CD4-positive, alpha-beta T cell treated with Interleukin-6 for 4 hours (primary cell): ENCODE data around the gene UBAC2.

Experiments
- DNase-seq: peaks from one replicate; pipeline ENCODE4 v3.0.0-alpha.2; 2020; ENCODE audit warnings: mixed read lengths

The UBAC2 gene

GRCh38 chr13:99342723-99343315, 142.2 kb downstream of the UBAC2 start:
- DNase-seq, result no peak

GRCh38 chr13:99344610-99345208, 144.1 kb downstream of the UBAC2 start:
- DNase-seq, result no peak

- no peak for DNase-seq
These were observed 144.7 kb downstream of the UBAC2 start for GRCh38 chr13:99345345-99345744.

DNA sequence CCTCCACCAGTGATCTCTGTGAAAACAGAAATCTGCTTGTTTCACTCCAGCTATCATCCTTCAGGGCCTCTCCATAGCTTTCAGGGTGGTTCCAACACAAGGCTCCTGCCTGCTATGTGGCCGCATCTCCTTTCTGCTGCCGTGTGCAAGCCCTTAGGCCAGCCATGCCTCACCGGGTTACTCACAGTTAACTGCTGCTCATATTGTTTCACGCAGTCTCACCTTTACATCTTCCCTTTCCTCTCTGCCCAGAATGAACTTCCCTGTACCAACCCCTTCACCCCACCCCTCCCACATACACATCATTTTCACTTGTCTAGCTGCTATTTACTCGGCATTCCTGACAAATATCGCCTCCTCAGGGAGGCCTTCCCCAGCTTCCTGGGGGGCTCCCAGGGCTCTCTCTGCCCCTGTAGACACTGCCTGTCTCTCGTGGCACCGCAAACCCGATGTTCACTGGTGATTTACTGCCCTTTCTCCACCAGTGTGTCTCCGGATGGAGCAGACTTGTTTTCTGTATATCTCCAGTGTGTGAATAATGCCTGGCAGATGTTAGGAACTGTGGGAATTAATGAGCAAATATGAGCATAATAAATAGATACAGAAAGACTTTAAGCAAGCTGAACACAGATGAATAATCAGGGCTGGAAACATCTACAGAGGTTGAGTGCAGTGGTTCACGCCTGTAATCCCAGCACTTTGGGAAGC, 145.8 kb downstream of the UBAC2 start:
- DNase-seq, result no peak

- DNase-seq, result no peak
These were observed 146.8 kb downstream of the UBAC2 start for GRCh38 chr13:99347335-99347878.

- DNase-seq, result no peak
These were observed 147.3 kb downstream of the UBAC2 start for GRCh38 chr13:99347911-99348451.

- DNase-seq, result no peak
These were observed 149.5 kb downstream of the UBAC2 start for GRCh38 chr13:99350191-99350590.

DNA sequence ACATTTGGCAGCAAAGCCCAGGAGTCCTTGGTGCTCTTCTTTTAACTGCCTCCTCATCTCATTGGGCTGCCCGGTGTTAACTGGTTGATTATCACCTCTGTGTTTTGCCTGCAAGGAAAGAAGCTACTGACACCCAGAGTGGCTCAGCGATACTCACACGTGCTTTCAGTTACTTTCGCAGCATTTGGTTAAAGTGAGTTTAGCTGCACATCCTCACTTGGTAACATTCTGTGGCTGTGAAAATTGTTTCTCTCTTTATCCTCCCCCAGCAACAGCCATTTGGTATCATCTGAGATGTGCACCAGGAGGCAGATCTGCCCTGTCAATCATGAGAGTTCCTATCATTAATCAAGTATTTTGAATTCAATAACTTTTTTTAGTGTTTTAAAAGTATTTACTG, 151.1 kb downstream of the UBAC2 start:
- DNase-seq, result peak; percentile 61

DNA sequence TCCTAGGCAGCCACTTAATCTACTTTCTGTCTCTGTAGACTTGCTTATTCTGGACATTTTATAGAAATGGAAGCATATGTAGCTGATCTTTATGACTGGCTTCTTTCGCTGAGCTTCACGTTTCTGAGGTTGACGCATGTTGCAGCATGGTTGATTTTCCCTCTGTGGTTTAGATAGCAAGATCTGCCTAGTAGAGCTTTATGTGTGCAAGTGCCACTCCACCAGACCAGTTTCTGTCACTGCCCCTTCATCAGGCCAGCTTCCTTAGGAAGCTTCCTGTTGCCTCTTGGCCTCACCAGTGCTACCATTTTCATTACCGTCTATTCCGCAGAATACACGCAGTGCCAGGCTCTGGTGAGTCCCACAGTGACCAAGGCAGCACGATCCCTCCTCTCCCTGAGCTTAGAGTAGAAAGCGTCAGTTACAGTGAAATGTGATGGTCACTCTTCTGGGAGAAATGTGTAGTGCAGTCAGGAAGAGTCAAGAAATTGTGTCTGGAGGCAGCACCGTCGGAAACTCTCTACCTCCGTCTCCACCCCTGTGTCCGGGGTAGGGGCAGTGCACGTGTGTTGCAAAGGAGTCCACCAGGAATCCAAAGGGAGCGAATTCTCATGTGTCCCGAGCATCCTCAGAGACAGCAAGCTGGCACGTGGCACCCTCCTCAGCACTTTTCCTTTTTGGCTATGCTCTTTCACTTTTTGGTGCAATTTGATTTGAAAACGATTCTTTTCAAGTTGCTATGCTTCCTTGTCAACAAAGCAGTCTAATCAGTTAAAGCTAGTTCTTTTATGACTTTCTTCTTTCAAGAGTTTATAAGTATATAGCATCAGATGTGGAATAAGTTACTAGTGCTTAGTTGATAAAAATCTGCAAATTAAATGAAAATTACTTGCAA, 151.9 kb downstream of the UBAC2 start:
- peak; percentile 47 for DNase-seq

DNA sequence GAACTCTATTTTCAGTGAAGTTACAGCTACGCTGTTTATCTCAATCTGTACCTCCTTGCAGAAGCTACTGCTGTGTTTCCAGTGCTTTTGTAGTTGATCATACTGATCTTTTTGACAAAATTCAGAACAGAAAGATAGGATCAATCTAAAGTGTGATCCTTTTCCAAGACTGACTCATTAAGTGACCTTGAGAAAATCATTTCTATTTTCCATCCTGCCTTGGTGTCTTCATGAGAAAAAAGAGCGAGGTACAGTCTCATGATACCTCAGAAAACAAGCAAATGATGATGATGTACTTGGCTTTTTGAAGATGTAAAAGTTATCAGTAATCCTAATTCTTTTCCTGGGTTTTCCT, 152.6 kb downstream of the UBAC2 start:
- DNase-seq, result no peak

- DNase-seq, result peak; percentile 37
These were observed 153.2 kb downstream of the UBAC2 start for GRCh38 chr13:99353836-99354235.

DNA sequence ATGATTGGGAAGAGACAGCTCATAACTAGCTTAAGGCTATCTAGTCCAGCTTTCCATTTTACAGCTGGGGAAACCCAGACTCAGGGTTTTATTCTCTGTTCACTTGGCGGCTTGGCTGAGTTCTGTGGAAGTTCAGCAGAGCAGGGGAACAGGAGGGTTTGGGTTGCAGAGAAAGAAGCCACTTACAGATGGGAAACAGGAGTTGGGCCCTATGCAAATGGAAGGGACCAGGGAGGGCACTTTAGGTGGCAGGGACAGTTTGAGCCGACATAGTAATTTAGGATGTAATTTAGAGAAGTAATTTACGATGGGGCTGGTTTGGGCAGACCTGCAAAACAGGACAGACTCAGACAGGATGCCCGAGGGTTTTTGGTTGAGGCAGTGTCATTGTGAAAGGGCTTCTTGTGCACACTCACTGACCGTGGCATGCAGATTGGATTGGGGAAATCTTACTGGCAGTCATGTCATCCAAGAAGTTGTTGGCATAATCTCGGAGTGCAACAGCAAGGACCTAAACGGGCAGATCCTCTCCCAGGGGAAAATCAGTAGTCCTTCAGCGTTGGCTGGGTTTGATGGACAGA, 153.8 kb downstream of the UBAC2 start:
- DNase-seq, result peak; percentile 48

- DNase-seq, result peak; percentile 51
These were observed 154.8 kb downstream of the UBAC2 start for GRCh38 chr13:99355267-99356011.

DNA sequence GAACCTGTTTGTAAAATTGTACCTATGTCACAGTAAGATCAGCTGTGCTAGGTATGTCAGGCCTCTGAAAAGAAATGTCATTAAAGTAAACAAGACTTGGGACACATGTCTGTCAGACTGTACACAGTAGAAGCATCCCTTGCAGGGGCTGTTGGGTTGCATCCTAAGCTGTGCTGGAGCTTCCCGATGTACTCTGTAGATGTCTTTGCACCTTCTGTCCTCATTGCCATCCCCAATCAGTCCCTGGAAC, 155.3 kb downstream of the UBAC2 start:
- peak; percentile 23 for DNase-seq

DNA sequence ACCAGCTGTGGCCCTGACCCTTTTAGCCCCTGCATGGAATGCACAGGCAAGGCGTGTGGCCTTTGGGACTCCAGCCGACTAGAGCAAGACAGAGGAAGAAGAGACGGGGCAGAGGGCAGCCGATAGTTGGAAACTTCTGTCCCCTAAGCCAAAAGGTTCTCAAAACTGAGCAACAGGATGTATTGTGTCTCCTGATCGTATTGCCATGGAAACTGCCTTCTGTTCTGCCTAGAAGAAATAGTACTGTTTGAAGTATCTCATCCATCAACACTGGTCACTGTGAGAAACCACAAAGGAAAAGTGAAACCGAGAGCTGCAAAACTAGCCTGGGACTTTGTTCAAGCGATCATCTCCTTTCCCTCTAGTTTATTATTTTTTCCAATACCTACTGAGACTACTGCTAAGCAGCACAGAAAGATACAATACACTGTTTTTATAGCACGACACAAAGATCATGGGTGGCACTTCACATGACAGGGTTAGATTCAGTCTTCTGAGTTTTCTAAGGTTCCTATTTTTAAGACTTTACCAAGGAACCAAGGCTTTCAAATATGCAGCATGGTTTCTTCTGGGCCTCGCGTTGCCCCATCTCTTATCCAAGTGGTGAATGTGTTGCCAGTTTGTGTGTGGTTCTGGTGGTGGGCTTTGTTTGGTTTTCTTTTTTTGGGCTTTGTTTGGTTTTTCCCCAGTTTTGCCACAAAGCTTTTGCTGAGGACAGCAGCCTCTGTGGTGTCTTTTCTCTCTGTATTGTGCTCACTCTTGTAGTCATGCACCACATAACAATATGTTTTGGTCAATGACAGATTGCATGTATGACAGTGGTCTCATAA, 155.8 kb downstream of the UBAC2 start:
- DNase-seq, result peak; percentile 59

- peak; percentile 75 for DNase-seq
These were observed 156.5 kb downstream of the UBAC2 start for GRCh38 chr13:99357131-99357596.

- DNase-seq, result peak; percentile 48
These were observed 157.3 kb downstream of the UBAC2 start for GRCh38 chr13:99357941-99358340.

- no peak for DNase-seq
These were observed 158.9 kb downstream of the UBAC2 start for GRCh38 chr13:99359528-99359927.

GRCh38 chr13:99360696-99361095, 160.0 kb downstream of the UBAC2 start:
- DNase-seq, result no peak

GRCh38 chr13:99361197-99361596, 160.5 kb downstream of the UBAC2 start:
- DNase-seq, result no peak

DNA sequence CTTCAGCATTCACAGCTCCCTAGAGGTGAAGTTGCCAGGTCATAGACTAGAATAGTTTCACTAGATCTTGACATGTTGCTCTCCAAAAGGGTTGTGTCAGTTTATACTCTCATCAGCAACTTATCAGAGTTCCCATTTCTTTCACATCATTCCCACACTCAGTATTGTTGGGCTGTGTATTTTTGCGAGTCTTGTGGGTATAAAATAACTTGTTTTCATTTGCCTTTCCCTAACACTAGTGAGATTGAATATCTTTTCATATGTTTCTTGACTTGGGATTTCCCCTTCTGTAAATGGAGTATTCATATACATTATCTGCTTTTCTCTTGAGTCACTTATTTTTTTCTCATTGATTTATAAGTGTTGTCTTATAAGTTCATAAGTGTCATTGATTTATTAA, 161.7 kb downstream of the UBAC2 start:
- DNase-seq, result no peak
